Muscle of leg (tissue), 16 donors: Measurements from ENCODE around the gene MB21D2. TPM values are rescaled to one million over a fixed set of nuclear protein-coding genes. Genes with fewer than 3 reads are reported as not detected.
A peak's percentile ranks its signal among the peaks of the same experiment; 100 is the strongest.
"Not testable (repeated sequence)": the region's sequence is repeated elsewhere in the genome, so short reads cannot be mapped to it uniquely, and the experiment has no call there.

Experiments used
- DNase-seq: peaks from one replicate; pipeline ENCODE4 v3.0.0; 2013
- H3K27ac ChIP-seq: one replicate; pipeline ENCODE4 v1.5.1; 2013; ENCODE audit warnings: mild to moderate bottlenecking, low read length, control low read depth
- H3K27me3 ChIP-seq: one replicate; pipeline ENCODE4 v1.6.1; 2013; ENCODE audit warnings: low read length; ENCODE audit not compliant: control insufficient read depth, insufficient read depth
- H3K36me3 ChIP-seq: one replicate; pipeline ENCODE4 v1.6.1; 2013; ENCODE audit warnings: low read length; ENCODE audit not compliant: control insufficient read depth, insufficient read depth
- H3K4me1 ChIP-seq: one replicate; pipeline ENCODE4 v1.6.1; 2013; ENCODE audit warnings: low read length; ENCODE audit not compliant: control insufficient read depth, insufficient read depth
- H3K4me3 ChIP-seq: one replicate; pipeline ENCODE4 v1.5.1; 2013; ENCODE audit warnings: low read length, control low read depth
- H3K9me3 ChIP-seq: replicated peaks from 2 replicates; pipeline ENCODE4 v1.6.1; 2013; ENCODE audit warnings: low read depth, low read length; ENCODE audit not compliant: control insufficient read depth
- WGBS: methylation state at CpG from one replicate; pipeline ENCODE4 v1.1.5; 2013; ENCODE audit warnings: missing lambda C conversion rate; ENCODE audit not compliant: insufficient coverage; 5-methylcytosine and 5-hydroxymethylcytosine counted together
- long read RNA-seq, 11 donors: transcript quantifications; one replicate each; lab custom pipeline, GENCODE V29; 2026
- polyA plus RNA-seq, 8 donors: library from polyadenylated mRNA; unstranded; fragments of 120-200 nt; gene quantifications; one replicate each; pipeline versions ENCODE4 v1.2.1 to v1.2.3, GENCODE V29; 2013; ENCODE audit warnings: inconsistent platforms in 1 of 8, low replicate concordance in 1 of 8; ENCODE audit not compliant: insufficient read length in 8 of 8, insufficient read depth in 1 of 8
- total RNA-seq: library from RNA; stranded (reverse); fragments of 120-200 nt; gene quantifications from one replicate; pipeline ENCODE4 v1.2.4, GENCODE V29; 2013

Gene MB21D2, protein sequence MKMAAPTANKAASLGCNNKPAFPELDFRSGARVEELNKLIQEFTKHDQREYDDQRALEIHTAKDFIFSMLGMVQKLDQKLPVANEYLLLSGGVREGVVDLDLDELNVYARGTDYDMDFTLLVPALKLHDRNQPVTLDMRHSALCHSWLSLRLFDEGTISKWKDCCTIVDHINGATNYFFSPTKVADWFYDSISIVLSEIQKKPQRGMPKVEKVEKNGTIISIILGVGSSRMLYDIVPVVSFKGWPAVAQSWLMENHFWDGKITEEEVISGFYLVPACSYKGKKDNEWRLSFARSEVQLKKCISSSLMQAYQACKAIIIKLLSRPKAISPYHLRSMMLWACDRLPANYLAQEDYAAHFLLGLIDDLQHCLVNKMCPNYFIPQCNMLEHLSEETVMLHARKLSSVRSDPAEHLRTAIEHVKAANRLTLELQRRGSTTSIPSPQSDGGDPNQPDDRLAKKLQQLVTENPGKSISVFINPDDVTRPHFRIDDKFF
- total RNA-seq (15.8 TPM), polyA plus RNA-seq (10 to 100 TPM; 11.1 to 16.4 (median 15.7) TPM)
- long read RNA-seq, donor 1, partial matches to known transcripts: 0 of 2 reads
- long read RNA-seq, donor 1, other reads (novel, unspliced or antisense): 0 of 2 reads
- long read RNA-seq, donor 2, partial matches to known transcripts: 0 of 1 reads
- long read RNA-seq, donor 2, other reads (novel, unspliced or antisense): 0 of 1 reads
- long read RNA-seq, donor 3, transcript MB21D2-201 (2 exons, 3,368 nt): major isoform, 6 of 6 reads
- long read RNA-seq, donor 3, partial matches to known transcripts: 0 of 6 reads
- long read RNA-seq, donor 3, other reads (novel, unspliced or antisense): 0 of 6 reads
- long read RNA-seq, donor 4, transcript MB21D2-201 (2 exons, 3,368 nt): major isoform, 5 of 5 reads
- long read RNA-seq, donor 4, partial matches to known transcripts: 0 of 5 reads
- long read RNA-seq, donor 4, other reads (novel, unspliced or antisense): 0 of 5 reads
- long read RNA-seq, donor 5, transcript MB21D2-201 (2 exons, 3,368 nt): major isoform, 14 of 14 reads
- long read RNA-seq, donor 5, partial matches to known transcripts: 0 of 14 reads
- long read RNA-seq, donor 5, other reads (novel, unspliced or antisense): 0 of 14 reads
- long read RNA-seq, donor 6, transcript MB21D2-201 (2 exons, 3,368 nt): major isoform, 6 of 6 reads
- long read RNA-seq, donor 6, partial matches to known transcripts: 0 of 6 reads
- long read RNA-seq, donor 6, other reads (novel, unspliced or antisense): 0 of 6 reads
- long read RNA-seq, donor 7, transcript MB21D2-201 (2 exons, 3,368 nt): major isoform, 9 of 9 reads
- long read RNA-seq, donor 7, partial matches to known transcripts: 0 of 9 reads
- long read RNA-seq, donor 7, other reads (novel, unspliced or antisense): 0 of 9 reads
- long read RNA-seq, donor 8, transcript MB21D2-201 (2 exons, 3,368 nt): major isoform, 5 of 5 reads
- long read RNA-seq, donor 8, partial matches to known transcripts: 0 of 5 reads
- long read RNA-seq, donor 8, other reads (novel, unspliced or antisense): 0 of 5 reads
- long read RNA-seq, donor 9, transcript MB21D2-201 (2 exons, 3,368 nt): major isoform, 8 of 13 reads
- long read RNA-seq, donor 9, partial matches to known transcripts: 5 of 13 reads
- long read RNA-seq, donor 9, other reads (novel, unspliced or antisense): 0 of 13 reads
- long read RNA-seq, donor 10, transcript MB21D2-201 (2 exons, 3,368 nt): major isoform, 9 of 9 reads
- long read RNA-seq, donor 10, partial matches to known transcripts: 0 of 9 reads
- long read RNA-seq, donor 10, other reads (novel, unspliced or antisense): 0 of 9 reads
- long read RNA-seq, donor 11, transcript MB21D2-201 (2 exons, 3,368 nt): major isoform, 10 of 10 reads
- long read RNA-seq, donor 11, partial matches to known transcripts: 0 of 10 reads
- long read RNA-seq, donor 11, other reads (novel, unspliced or antisense): 0 of 10 reads

DNA sequence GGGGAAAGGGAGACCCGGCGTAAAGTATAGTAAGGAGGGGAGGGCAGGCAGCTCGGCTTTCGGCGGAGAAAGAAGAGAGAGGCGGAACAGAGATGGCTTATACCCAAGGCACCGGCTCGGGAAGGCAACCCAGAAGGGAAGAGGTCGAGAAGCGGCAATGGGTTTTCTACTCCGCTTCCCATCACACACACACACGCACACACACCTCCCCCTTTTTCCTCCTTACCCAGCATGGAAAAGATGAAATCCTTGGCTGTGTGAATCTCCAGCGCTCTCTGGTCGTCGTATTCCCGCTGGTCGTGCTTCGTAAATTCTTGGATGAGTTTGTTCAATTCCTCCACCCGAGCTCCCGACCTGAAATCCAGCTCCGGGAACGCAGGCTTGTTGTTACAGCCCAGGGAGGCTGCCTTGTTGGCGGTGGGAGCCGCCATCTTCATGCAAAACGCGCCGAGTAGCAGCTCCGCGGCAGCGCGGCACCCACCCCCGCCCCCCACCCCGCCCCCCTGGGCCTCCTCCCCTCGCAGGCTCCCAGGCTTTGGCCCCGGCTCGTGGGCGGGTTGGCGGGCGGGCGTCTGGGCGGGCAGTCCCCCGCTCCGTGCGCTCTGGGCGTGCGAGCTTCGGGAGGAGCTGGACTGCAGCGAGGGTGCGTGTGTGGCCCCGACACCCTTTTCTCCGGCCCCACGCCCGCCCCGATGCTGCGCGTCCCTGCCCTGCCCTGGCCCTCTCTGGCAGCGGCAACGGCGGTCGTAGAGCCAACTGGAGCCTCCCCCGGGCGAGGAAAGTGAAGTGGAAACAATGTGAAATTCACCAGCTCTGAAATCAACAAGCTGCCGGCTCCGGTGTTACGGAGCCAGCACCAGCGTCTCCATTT is at the start of gene MB21D2:
TSS of gene MB21D2 (minus strand) at position 453 of the 871 bp plus-strand sequence. CDS start at position 437, 16 bp downstream.
- DNase-seq: peak; percentile 91
- Histone ChIP-seq H3K27me3 (peaks cover 11% of the 10 kb centered on the region), H3K27ac (peak within 1 kb of the TSS; percentile 92), H3K36me3 (no peaks in the 10 kb centered on the region), H3K4me3 (peak within 1 kb of the TSS; percentile 87), H3K4me1 (peaks cover 21% of the 10 kb centered on the region), H3K9me3 (no peaks in the 10 kb centered on the region)
- under 1% methylated on average over 40 of the region's 66 CpGs for WGBS

DNA sequence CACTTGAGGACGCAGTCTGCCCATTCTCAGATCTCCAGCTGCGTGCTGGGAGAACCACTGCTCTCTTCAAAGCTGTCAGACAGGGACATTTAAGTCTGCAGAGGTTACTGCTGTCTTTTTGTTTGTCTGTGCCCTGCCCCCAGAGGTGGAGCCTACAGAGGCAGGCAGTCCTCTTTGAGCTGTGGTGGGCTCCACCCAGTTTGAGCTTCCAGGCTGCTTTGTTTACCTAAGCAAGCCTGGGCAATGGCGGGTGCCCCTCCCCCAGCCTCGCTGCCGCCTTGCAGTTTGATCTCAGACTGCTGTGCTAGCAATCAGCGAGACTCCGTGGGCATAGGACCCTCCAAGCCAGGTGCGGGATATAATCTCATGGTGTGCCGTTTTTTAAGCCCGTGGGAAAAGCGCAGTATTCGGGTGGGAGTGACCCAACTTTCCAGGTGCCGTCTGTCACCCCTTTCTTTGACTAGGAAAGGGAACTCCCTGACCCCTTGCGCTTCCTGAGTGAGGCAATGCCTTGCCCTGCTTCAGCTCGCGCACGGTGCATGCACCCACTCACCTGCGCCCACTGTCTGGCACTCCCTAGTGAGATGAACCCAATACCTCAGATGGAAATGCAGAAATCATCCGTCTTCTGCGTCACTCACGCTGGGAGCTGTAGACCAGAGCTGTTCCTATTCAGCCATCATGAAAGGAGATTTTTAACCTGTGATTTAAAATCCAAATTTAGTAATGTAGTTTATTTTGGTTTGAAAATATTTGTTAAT is 47.5 kb upstream of the MB21D2 start:
- not testable (repeated sequence) for H3K36me3 ChIP-seq, H3K4me1 ChIP-seq, H3K4me3 ChIP-seq, H3K27me3 ChIP-seq, H3K9me3 ChIP-seq, DNase-seq, H3K27ac ChIP-seq
- 91% methylated on average over 13 of the region's 21 CpGs for WGBS

DNA sequence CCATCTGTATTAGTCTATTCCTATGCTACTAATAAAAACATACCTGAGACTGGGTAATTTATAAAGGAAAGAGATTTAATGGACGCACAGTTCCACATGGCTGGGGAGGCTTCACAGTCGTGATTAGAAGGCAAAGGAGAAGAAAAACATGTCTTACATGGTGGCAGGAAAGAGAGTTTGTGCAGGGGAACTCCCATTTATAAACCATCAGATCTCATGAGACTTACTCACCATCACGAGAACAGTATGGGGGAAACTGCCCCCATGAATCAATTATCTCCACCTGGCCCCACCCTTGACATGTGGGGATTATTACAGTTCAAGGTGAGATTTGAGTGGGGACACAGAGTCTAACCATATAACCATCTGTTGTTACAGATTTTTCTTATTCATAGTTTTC is 42.1 kb upstream of the MB21D2 start:
- Histone ChIP-seq H3K9me3 (no peaks in the 10 kb centered on the region), H3K27me3 (no peaks in the 10 kb centered on the region), H3K4me3 (no peak overlapping the region), H3K36me3 (no peaks in the 10 kb centered on the region), H3K27ac (no peak overlapping the region), H3K4me1 (no peaks in the 10 kb centered on the region)
- no peak for DNase-seq
- WGBS: no CpG with 5 or more reads among the region's 3 CpGs

DNA sequence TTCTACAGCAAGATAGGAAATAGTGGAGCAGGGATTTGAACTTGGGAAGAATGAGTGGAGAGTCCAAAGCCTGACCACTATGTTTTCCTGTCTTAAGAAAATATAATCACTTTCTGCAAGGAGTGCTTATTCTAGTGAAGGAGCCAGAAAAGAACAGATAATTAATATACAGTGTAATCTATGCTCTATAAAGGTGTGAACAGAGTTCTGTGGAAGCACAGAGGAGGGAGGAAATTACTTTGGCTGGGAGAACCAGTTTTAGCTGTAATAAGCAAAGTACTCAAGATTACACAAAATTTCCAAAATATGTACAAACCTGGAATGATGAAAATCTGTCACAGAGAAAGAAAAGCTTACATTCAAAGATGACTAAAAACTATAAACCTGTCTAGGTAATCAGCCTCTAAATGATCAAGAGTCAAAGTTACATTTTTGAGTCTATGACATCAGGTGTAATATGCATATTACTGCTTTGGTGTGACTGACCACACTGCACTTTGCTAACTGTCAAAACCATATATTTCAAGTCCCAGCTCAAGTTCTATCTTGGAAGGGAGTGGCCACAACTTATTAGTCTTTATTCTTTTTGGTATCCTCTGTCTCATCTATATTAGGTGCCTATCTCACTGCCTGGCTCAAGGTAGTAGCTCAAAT is 40.7 kb upstream of the MB21D2 start:
- no peaks in the 10 kb centered on the region for H3K9me3 ChIP-seq
- H3K4me1 ChIP-seq: no peaks in the 10 kb centered on the region
- no peak overlapping the region for H3K27ac ChIP-seq
- H3K36me3 ChIP-seq: no peaks in the 10 kb centered on the region
- DNase-seq: peak; percentile 16
- no peak overlapping the region for H3K4me3 ChIP-seq
- no peaks in the 10 kb centered on the region for H3K27me3 ChIP-seq

DNA sequence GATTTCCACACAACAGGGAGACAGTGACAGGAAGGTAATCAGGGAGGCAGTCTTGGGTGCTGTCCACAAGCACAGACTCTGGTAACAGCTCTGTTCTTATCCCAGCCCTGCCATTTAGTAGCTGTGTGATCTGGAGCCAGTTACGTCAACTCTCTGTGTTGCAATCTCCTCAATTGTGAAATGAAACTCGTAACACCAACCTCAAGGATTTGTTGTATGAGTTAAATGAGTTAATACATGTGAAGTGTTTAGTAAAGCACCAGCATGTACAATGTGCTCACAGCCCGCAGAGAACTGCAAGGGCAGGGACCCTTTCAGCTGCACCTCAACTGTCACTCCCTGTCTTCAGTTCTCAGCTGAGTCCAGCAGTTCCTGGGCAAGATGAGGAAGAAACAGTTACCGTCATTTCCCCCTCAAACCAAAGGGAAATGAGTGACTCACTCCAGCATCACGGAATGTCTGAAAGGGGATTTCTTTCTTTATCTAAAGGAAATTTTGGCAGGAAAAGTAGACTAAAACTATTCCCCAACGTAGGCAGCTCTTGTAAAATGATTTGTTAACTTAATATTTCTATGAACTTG is 39.9 kb upstream of the MB21D2 start:
- no peaks in the 10 kb centered on the region for H3K9me3 ChIP-seq
- H3K36me3 ChIP-seq: no peaks in the 10 kb centered on the region
- peak; percentile 85 for DNase-seq
- no peak overlapping the region for H3K4me3 ChIP-seq
- WGBS: no CpG with 5 or more reads among the region's 6 CpGs
- H3K27me3 ChIP-seq: no peaks in the 10 kb centered on the region
- H3K4me1 ChIP-seq: no peaks in the 10 kb centered on the region
- H3K27ac ChIP-seq: no peak overlapping the region

DNA sequence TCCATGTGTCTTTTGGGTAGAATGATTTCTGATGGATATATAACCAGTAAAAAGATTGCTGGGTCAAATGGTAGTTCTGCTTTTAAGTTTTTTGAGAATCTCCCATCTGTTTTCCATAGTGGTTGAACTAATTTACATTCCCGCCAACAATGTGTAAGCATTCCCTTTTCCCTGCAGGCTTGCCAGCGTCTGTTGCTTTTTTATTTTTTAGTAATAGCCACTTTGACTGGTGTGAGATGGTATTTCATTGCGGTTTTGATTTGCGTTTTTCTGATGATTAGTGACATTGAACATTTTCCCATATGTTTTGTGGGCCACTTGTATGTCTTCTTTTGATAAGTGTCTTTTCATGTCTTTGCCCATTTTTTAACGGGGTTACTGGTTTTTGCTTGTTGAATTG is 36.3 kb upstream of the MB21D2 start:
- Histone ChIP-seq H3K27ac (no peak overlapping the region), H3K27me3 (no peaks in the 10 kb centered on the region), H3K4me1 (no peaks in the 10 kb centered on the region), H3K36me3 (no peaks in the 10 kb centered on the region), H3K9me3 (no peaks in the 10 kb centered on the region), H3K4me3 (no peak overlapping the region)
- WGBS: no CpG with 5 or more reads among the region's 5 CpGs
- DNase-seq: no peak

DNA sequence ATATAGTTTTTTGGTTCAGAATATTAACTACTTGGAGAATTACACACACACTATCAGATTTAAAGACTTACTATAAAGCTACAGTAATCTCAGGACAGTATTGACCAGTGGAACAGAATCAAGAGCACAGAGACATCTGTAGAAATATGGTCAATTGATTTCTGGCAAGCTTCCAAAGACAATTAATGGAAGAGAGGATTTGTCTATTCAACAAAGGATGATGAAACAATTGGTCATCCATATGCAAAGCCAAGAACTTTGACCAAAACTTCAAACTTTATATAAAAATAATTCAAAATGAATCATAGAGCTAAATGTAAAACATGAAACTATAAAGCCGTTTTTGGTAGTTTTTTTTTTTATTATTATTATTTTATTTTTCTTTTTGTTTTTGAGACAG is 29.8 kb upstream of the MB21D2 start:
- no peak for DNase-seq
- no peak overlapping the region for H3K27ac ChIP-seq
- H3K9me3 ChIP-seq: no peaks in the 10 kb centered on the region
- H3K27me3 ChIP-seq: no peaks in the 10 kb centered on the region
- no peak overlapping the region for H3K4me3 ChIP-seq
- no CpG with 5 or more reads among the region's 1 CpG for WGBS
- H3K36me3 ChIP-seq: no peaks in the 10 kb centered on the region
- H3K4me1 ChIP-seq: no peaks in the 10 kb centered on the region
